HEK293 (cell line): ENCODE data around the gene GRAMD1B.

Experiments used
- CTCF ChIP-seq: fragments of 450-650 bp; formaldehyde crosslinking; IDR thresholded peaks from 2 replicates; pipeline ENCODE4 v1.5.1; 2016; ENCODE audit warnings: missing biosample characterization, missing genetic modification characterization
- KLF7 ChIP-seq: fragments of 450-650 bp; formaldehyde crosslinking; IDR thresholded peaks from 2 replicates; pipeline ENCODE4 v1.5.1; 2016; ENCODE audit warnings: missing biosample characterization, missing genetic modification characterization, borderline replicate concordance
- KLF8 ChIP-seq: fragments of 450-650 bp; formaldehyde crosslinking; IDR thresholded peaks from 2 replicates; pipeline ENCODE4 v1.5.1; 2016; ENCODE audit warnings: missing biosample characterization, missing genetic modification characterization
- WT1 ChIP-seq: fragments of 450-650 bp; formaldehyde crosslinking; IDR thresholded peaks from 2 replicates; pipeline ENCODE4 v1.5.1; 2016; ENCODE audit warnings: missing biosample characterization, missing genetic modification characterization
- YY1 ChIP-seq: fragments of 450-650 bp; formaldehyde crosslinking; IDR thresholded peaks from 2 replicates; pipeline ENCODE4 v1.5.1; 2018; ENCODE audit warnings: missing biosample characterization, missing genetic modification characterization
- ZBTB8A ChIP-seq: fragments of 450-650 bp; formaldehyde crosslinking; IDR thresholded peaks from 2 replicates; pipeline ENCODE4 v1.5.1; 2016; ENCODE audit warnings: missing biosample characterization, missing genetic modification characterization
- ZNF423 ChIP-seq: fragments of 450-650 bp; formaldehyde crosslinking; IDR thresholded peaks from 2 replicates; pipeline ENCODE4 v1.5.1; 2016; ENCODE audit warnings: missing biosample characterization, missing genetic modification characterization
- ZNF837 ChIP-seq: fragments of 450-650 bp; formaldehyde crosslinking; IDR thresholded peaks from 2 replicates; pipeline ENCODE4 v1.5.1; 2016; ENCODE audit warnings: missing biosample characterization, missing genetic modification characterization
- ZSCAN4 ChIP-seq: fragments of 450-650 bp; formaldehyde crosslinking; IDR thresholded peaks from 2 replicates; pipeline ENCODE4 v1.5.1; 2017; ENCODE audit warnings: missing biosample characterization, missing genetic modification characterization

DNA sequence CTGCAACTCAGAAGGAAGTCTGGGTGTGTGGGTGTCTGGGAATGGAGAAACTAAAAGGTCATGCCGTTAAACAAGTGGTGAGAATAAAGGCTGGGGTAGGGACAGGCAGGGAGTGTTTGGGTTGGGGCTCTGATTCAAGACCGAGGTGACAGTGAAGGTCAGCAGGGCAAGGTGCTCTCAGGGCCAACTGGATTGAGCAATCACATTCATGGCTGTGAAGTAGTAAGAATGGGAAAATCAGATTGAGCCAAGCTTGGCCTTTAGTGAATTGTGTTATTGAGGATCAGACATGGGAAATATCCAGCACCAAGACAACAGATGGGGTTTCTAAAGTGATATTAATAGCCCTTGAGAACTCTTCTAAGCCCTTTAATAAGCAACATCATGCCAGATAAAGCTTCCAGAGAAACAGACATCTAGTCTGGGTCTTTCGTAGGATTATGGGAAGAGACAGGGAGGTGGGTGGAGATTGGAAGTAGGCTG, 200.1 kb downstream of the GRAMD1B start:
- TF ChIP-seq WT1 (no peak), CTCF (tag by site-specific recombination) (no peak), KLF7 (tag by site-specific recombination) (no peak), ZBTB8A (tag by site-specific recombination) (no peak), YY1 (no peak), ZNF423 (tag by site-specific recombination) (no peak), KLF8 (tag by site-specific recombination) (no peak), ZSCAN4 (tag by site-specific recombination) (no peak), ZNF837 (tag by site-specific recombination) (no peak)
